Measurements from ENCODE around the gene UNC13D. TPM values are rescaled to one million over a fixed set of nuclear protein-coding genes. Genes with fewer than 3 reads are reported as not detected.
"Not testable (repeated sequence)": the region's sequence is repeated elsewhere in the genome, so short reads cannot be mapped to it uniquely, and the experiment has no call there.

The UNC13D gene
- total RNA-seq, 1 donor from 2014 or later: 33.1 TPM

GRCh38 chr17:75891022-75891604 lies 46.9 kb upstream of the UNC13D start:
- no peak for DNase-seq (ENCODE audit: low spot score in 2 of 2)
- H3K9me3 ChIP-seq: no peaks in the 10 kb centered on the region
- H3K4me1 ChIP-seq: peaks cover 0 to 18% of the 10 kb centered on the region in 2 donors
- intact Hi-C loops (cut with DNase I): no loop called here
- TF ChIP-seq CTCF (IDR thresholded peaks at IDR 0.05): no peak
- no peaks in the 10 kb centered on the region for H3K27me3 ChIP-seq
- H3K4me3 ChIP-seq: no peak overlapping the region
- H3K36me3 ChIP-seq: peaks cover 20 to 32% of the 10 kb centered on the region in 2 donors
- H3K27ac ChIP-seq: no peak overlapping the region

GRCh38 chr17:75889454-75889853 lies 45.2 kb upstream of the UNC13D start:
- no peak for DNase-seq (ENCODE audit: low spot score in 2 of 2)
- no peak for TF ChIP-seq CTCF (IDR thresholded peaks at IDR 0.05)
- H3K36me3 ChIP-seq: peaks cover 20 to 32% of the 10 kb centered on the region in 2 donors
- H3K27me3 ChIP-seq: no peaks in the 10 kb centered on the region
- intact Hi-C loops (cut with DNase I): no loop called here
- no peak overlapping the region for H3K27ac ChIP-seq
- no peak overlapping the region for H3K4me3 ChIP-seq
- H3K4me1 ChIP-seq: peaks cover 0 to 3% of the 10 kb centered on the region in 2 donors
- H3K9me3 ChIP-seq: no peaks in the 10 kb centered on the region

GRCh38 chr17:75888484-75888883 lies 44.3 kb upstream of the UNC13D start:
- no peaks in the 10 kb centered on the region for H3K27me3 ChIP-seq
- no peaks in the 10 kb centered on the region for H3K4me1 ChIP-seq
- no peak overlapping the region for H3K27ac ChIP-seq
- TF ChIP-seq CTCF (IDR thresholded peaks at IDR 0.05): no peak
- H3K36me3 ChIP-seq: peaks cover 20 to 32% of the 10 kb centered on the region in 2 donors
- no peak overlapping the region for H3K4me3 ChIP-seq
- no peak for DNase-seq (ENCODE audit: low spot score in 2 of 2)
- intact Hi-C loops (cut with DNase I): no loop called here
- no peaks in the 10 kb centered on the region for H3K9me3 ChIP-seq

- intact Hi-C loops (cut with DNase I); H3K4me3 ChIP-seq; DNase-seq (ENCODE audit: low spot score in 2 of 2); H3K27ac ChIP-seq; H3K9me3 ChIP-seq; H3K4me1 ChIP-seq; H3K27me3 ChIP-seq: not testable (repeated sequence)
- peaks cover 7 to 16% of the 10 kb centered on the region in 2 donors for H3K36me3 ChIP-seq
Observed at GRCh38 chr17:75885860-75886259, 41.7 kb upstream of the UNC13D start.

- no peak for TF ChIP-seq CTCF (IDR thresholded peaks at IDR 0.05)
- Histone ChIP-seq H3K36me3 (peaks cover 2 to 12% of the 10 kb centered on the region in 2 donors), H3K4me3 (no peak overlapping the region), H3K27ac (no peak overlapping the region), H3K4me1 (no peaks in the 10 kb centered on the region), H3K27me3 (no peaks in the 10 kb centered on the region), H3K9me3 (no peaks in the 10 kb centered on the region)
- no peak for DNase-seq (ENCODE audit: low spot score in 2 of 2)
- intact Hi-C loops (cut with DNase I): no loop called here
Observed at GRCh38 chr17:75885431-75885830, 41.2 kb upstream of the UNC13D start.

GRCh38 chr17:75881678-75882454 lies 37.7 kb upstream of the UNC13D start:
- TF ChIP-seq CTCF (IDR thresholded peaks at IDR 0.05): no peak
- Histone ChIP-seq H3K27me3 (no peaks in the 10 kb centered on the region), H3K27ac (no peak overlapping the region), H3K36me3 (no peaks in the 10 kb centered on the region), H3K4me1 (peaks cover 0 to 5% of the 10 kb centered on the region in 2 donors), H3K9me3 (no peaks in the 10 kb centered on the region), H3K4me3 (no peak overlapping the region)
- DNase-seq (ENCODE audit: low spot score in 2 of 2): no peak
- intact Hi-C loops (cut with DNase I): no loop called here

Data from ascending aorta (tissue), 2 donors.